DMS79 treated with DMSO at 0.1 percent for 48 hours (cell line): ENCODE data around the gene CTNNA2.
A peak's percentile ranks its signal among the peaks of the same experiment; 100 is the strongest.

ENCODE experiments used
- DNase-seq: peaks from one replicate; lab custom pipeline; 2025; lab: John Stamatoyannopoulos, UW

The CTNNA2 gene

DNA sequence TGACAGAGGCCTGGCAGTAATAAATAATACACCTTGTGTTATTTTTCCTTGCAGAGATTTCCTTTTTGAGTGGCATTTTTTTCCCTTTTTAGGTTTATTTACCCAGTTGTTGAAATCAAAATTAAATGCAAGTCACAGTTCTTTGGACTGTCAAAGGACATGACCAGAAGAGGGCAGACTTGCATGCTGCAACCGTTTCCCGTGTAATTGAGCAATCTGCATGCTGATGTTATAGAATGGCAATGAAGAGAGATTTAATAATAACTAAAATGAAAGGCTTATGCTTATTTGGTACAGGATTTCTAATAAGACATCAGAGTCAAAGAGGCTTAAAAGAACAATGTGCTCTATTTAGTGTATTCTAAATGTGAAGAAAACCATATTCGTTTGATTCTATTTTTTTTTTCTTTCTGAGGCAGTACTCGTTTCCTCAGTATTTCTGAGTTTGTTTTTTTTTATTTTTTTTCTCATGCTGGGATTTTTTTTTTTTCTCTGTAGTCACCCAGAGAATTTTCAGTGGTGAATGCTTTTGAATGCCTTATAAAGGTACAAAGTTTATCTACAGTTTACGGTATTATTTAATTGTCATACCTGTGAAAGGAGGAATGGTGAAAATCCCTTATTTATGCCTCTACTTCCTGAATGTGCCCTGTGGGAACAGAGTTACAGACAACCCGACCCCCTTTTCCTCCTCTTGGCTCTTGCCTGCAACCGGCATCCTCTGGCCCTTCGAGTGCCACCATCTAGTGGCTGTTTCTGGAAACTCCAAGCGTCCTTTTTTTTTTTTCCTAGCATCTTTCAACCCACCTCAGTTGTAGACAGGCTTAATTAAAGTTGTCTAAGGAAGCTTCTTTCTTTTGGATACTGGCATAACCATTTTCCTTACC, 423.2 kb downstream of the CTNNA2 start:
- DNase-seq: peak; percentile 42

DNA sequence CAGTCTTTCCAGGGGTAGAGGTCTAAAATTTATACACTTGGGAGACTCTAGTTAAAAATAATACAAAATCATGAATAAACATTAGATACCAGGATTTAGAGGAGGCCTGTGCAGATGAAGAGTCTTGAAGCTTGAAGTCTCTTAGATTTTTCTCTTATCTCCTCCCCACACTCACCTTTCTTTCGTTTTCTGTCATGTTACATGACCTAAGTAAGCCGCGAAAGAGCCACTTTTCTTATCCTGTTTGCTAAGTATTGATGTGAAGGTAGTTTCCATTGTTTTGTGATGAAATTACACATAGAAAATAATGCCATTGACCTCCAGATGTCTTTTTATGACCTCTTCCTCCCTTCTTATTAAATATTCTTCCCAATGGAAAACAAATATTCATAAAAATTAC, 423.9 kb downstream of the CTNNA2 start:
- DNase-seq: no peak

GRCh38 chr2:79938648-79939047, 425.8 kb downstream of the CTNNA2 start:
- no peak for DNase-seq

GRCh38 chr2:79940364-79940763, 427.5 kb downstream of the CTNNA2 start:
- DNase-seq: no peak

DNA sequence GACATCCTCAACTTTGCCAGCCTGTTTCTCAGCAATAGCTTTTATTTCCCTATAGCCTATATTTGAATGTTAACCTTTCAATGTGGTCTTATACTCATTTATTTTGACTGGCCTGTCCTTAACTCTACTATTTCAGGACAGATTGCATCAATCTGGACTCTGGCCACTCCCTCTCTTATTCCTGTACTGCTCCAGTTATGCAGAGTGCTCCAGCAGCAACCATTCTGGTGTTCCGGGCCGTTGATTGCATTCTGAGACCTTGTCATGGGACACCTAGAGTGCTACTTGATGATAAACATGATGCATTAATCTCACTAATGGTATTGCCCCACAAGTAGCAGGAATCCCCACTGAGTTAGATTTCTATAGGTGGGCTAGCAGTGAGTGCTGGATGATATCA, 428.3 kb downstream of the CTNNA2 start:
- DNase-seq: peak; percentile 32

DNA sequence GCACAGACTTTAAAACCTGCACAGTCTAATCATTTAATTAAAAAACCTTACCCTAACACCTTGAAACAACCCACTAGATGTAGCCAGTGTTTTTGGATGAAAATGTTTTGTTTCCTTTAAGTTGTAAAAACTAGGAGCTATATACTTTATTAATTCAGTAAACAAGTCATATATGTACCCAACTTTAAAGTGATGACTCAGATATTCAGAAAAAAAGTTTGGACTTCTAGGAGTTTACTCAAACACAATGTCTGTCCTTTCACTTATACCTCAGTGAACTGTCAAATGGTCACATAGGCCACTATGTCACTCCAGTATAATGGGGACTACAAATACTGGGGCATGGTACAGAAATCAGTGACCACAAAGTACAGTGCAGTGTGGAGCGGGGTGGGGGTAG, 431.4 kb downstream of the CTNNA2 start:
- no peak for DNase-seq

- no peak for DNase-seq
Observed at GRCh38 chr2:79945653-79946445, 433.0 kb downstream of the CTNNA2 start.

DNA sequence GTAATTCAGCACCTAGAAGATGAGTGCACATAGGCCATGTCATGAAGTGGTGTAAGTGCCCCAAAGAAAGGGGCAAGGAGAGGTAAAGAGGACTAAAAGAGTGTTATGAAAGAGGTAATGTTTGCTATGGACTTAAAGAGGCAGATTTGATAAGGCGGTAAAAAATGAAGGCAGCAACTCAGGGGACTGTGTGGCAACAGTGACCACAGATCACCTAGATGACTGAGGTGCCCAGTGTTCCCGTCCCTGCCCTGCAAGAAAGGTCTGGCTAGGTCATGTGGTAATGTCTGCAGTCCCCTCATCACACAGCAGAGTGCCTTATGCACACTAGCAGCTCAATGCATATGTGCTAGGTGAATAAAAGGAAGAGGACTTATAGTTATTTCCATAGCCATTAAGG, 434.9 kb downstream of the CTNNA2 start:
- no peak for DNase-seq

DNA sequence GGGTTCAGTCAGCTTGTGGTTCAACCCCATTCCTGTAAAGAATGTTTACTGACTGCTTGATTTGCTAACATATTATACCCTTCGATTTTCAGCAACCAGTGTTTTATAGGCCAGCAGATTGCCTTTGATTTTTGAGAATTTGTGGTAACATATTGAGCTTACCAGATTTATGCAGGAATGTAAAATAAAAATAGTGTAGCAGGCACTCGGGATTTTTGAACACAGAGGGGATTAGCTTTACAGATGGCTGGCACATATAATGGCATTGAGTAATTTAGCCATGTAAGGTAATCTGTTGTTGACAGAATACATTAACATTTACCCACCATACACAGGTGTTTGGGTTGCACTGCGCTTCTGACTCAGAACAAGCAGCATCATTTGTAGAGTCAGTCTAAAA, 437.7 kb downstream of the CTNNA2 start:
- no peak for DNase-seq

GRCh38 chr2:79952616-79953015, 439.8 kb downstream of the CTNNA2 start:
- no peak for DNase-seq

- DNase-seq: no peak
Observed at GRCh38 chr2:79960035-79960434, 447.2 kb downstream of the CTNNA2 start.

DNA sequence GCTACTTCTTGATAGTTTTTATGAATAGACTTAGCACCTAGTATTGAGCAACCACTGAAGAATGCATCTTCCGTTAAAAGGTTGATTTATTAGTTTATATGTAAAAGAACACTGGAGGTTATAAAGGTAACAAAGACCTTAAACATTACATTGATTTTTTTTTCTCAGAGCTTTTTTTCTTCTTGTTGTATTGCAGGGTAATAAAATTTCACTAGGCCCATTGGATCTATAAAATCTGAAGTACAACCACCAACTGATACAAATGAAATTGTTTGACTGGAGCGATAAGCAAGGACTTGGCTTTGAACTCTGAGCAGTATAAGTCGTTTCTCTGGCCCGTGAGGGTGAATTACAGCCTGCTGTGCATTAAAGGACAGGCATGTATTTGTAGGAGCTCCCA, 447.7 kb downstream of the CTNNA2 start:
- DNase-seq: no peak

DNA sequence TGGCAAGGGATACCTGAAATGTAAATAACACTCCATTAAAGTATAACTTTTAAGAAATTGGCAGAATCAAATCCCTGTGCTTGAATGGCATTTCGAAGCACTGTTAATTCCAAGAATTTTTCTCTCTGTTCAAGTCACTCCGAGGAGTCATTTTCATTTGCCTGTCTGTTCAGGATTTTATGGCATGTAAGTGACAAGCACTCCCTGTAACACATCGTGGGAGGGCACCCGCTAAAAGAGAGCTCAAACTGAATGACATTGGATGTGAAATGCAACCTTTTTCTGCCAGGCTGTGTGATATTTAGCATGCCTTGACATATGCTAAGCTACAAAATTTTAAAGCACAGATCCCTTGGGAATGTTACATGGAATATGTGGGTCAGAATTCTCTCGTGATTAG, 452.1 kb downstream of the CTNNA2 start:
- no peak for DNase-seq

GRCh38 chr2:79966369-79966768, 453.5 kb downstream of the CTNNA2 start:
- no peak for DNase-seq

DNA sequence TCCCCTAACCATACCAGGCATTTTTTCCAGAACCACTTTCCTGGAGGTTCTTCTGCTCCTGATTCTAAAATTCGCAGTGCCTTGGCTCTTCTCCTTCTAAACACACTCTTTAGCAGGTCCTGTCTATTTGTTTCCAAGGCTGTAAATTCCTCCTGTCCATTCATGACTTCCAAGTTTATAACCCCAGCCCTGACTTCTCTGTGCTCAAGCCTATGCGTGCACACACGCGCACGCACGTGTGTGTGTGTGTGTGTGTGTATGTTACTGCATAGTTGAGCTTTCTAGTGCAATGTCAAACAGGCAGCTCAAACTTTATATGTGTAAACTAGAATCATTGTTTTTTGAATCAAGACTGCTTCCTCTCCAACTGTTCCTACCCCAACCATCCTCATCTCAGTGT, 454.0 kb downstream of the CTNNA2 start:
- DNase-seq: no peak

GRCh38 chr2:79971807-79972206, 459.0 kb downstream of the CTNNA2 start:
- DNase-seq: no peak

GRCh38 chr2:79972661-79973060, 459.8 kb downstream of the CTNNA2 start:
- DNase-seq: no peak

DNA sequence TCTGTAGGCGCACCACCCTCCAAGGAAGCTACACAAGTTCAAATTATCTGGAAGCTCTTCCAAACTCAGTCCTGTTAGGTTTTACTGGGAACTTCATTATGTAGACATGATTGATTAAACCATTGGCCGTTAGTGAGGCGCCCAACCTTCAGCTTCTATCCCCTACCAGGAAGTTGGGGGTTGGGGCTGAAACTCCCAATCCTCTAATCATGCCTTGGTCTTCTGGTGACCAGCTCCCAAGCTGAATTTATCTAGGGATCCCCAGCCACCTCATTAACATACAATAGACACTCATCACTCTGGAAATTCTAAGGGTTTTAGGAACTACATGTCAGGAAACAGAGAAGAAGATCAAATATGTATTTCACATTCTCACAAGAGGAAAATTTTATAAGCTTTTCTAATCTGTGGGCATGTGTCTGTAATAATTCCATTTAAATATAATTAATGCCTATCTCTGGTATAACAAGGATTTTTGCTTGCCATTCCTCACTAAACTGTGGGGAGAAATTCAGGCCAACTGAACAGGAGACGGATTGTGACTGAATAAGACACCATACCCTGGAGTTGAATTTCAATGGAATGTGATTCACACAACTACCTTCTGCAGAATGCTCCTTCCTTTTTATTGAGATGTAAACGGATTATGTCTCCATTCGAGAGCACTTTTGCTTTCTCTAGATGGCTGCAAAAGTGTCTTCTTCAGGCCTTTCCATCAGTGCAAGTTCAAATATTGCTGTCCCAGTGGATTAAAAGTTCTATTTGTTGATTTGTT, 463.1 kb downstream of the CTNNA2 start:
- DNase-seq: no peak

DNA sequence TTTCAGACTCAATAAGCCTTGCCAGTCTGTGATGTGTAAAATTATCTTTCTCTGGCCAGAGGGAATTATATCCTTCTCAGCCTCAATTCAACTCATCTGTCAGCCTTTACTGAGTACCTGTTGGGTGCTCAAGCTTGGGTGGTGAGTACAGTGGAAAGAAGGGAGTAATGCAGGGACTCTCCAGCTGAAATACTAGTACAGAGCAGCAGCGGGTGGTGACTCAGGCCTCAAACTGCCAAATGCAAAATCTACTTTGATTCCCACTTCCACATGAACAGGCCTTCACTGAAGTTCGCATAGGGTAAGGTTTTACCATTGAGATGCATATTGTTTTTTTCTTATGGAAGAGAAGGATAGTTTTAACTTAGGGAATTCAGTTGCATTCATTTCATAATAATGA, 464.9 kb downstream of the CTNNA2 start:
- DNase-seq: no peak

- DNase-seq: no peak
Observed at GRCh38 chr2:79980116-79980515, 467.3 kb downstream of the CTNNA2 start.

DNA sequence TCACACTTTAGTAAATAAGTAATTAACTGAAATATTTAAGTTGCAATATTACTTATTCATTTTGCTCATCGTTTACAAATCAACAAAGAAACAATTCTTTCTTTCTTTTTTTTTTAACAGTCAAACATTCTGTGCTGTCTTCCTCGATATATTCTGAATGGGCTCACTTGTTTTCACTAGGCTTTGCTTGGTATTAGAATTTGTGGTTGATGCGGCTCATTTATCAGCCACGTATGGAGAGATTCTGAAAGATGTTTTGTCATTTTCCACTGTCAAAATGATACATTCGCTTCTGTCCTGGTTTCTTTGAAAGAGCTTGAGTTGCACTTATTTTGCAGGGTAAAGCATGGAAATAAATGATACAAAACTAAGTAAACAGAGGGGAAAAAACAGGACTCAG, 468.0 kb downstream of the CTNNA2 start:
- peak; percentile 16 for DNase-seq

DNA sequence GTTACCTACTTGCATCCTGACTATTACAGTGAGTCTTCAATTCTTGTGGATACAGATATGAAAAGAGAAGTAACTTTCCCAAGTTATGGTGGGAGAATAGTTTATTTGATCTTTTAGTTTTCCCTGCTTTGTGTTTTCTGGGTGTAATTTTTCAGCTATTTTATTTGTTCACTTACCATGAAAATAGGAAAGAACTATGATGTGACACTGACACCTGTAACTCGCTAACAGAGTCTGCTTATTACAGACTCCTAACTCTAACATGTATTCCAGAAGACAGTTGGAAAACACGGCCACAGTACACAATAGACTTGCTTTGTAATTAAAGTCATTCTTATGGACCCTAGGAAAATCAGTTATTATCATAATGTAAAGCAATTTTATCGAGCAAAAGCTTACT, 468.5 kb downstream of the CTNNA2 start:
- DNase-seq: no peak

GRCh38 chr2:79982445-79982844, 469.6 kb downstream of the CTNNA2 start:
- no peak for DNase-seq
